ENCODE data around the gene DSCAML1.

The DSCAML1 gene

GRCh38 chr11:117468888-117469287 is 328.1 kb downstream of the DSCAML1 start:
- WGBS, 2 experiments (ENCODE audit: insufficient coverage in 2 of 2), result 80 to 90% methylated on average over 3 to 4 of the region's 4 CpGs

GRCh38 chr11:117467770-117468169 is 329.2 kb downstream of the DSCAML1 start:
- Histone ChIP-seq H3K4me1 (ENCODE audit: control insufficient read depth, insufficient read depth, low read length, poor library complexity, severe bottlenecking) (no peaks in the 10 kb centered on the region), H3K4me3 (ENCODE audit: extremely low read depth, insufficient read depth, low read length, poor library complexity, severe bottlenecking) (no peak overlapping the region), H3K27ac (ENCODE audit: low read depth, low read length, severe bottlenecking) (no peak overlapping the region), H3K9me3 (ENCODE audit: control insufficient read depth, low read length) (no peaks in the 10 kb centered on the region), H3K36me3 (ENCODE audit: control insufficient read depth, insufficient read depth, low read length) (no peaks in the 10 kb centered on the region)
- WGBS, 2 experiments (ENCODE audit: insufficient coverage in 2 of 2), result 83 to 95% methylated on average over 4 to 5 of the region's 5 CpGs

More at GRCh38 chr11:117468888-117469287, 328.1 kb downstream of the DSCAML1 start:
- H3K36me3 ChIP-seq (ENCODE audit: control insufficient read depth, insufficient read depth, low read length), result no peaks in the 10 kb centered on the region
- H3K4me3 ChIP-seq (ENCODE audit: extremely low read depth, insufficient read depth, low read length, poor library complexity, severe bottlenecking), result no peak overlapping the region
- H3K4me1 ChIP-seq (ENCODE audit: control insufficient read depth, insufficient read depth, low read length, poor library complexity, severe bottlenecking), result no peaks in the 10 kb centered on the region
- no peaks in the 10 kb centered on the region for H3K9me3 ChIP-seq (ENCODE audit: control insufficient read depth, low read length)
- no peak overlapping the region for H3K27ac ChIP-seq (ENCODE audit: low read depth, low read length, severe bottlenecking)

GRCh38 chr11:117466966-117467365 is 330.1 kb downstream of the DSCAML1 start:
- H3K4me1 ChIP-seq (ENCODE audit: control insufficient read depth, insufficient read depth, low read length, poor library complexity, severe bottlenecking), result no peaks in the 10 kb centered on the region
- no peaks in the 10 kb centered on the region for H3K36me3 ChIP-seq (ENCODE audit: control insufficient read depth, insufficient read depth, low read length)
- H3K4me3 ChIP-seq (ENCODE audit: extremely low read depth, insufficient read depth, low read length, poor library complexity, severe bottlenecking), result no peak overlapping the region
- no peak overlapping the region for H3K27ac ChIP-seq (ENCODE audit: low read depth, low read length, severe bottlenecking)
- 93 to 95% methylated on average over 11 to 12 of the region's 14 CpGs for WGBS, 2 experiments (ENCODE audit: insufficient coverage in 2 of 2)
- H3K9me3 ChIP-seq (ENCODE audit: control insufficient read depth, low read length), result no peaks in the 10 kb centered on the region

- Histone ChIP-seq H3K4me1 (ENCODE audit: control insufficient read depth, insufficient read depth, low read length, poor library complexity, severe bottlenecking) (no peaks in the 10 kb centered on the region), H3K9me3 (ENCODE audit: control insufficient read depth, low read length) (no peaks in the 10 kb centered on the region), H3K4me3 (ENCODE audit: extremely low read depth, insufficient read depth, low read length, poor library complexity, severe bottlenecking) (no peak overlapping the region), H3K27ac (ENCODE audit: low read depth, low read length, severe bottlenecking) (no peak overlapping the region), H3K36me3 (ENCODE audit: control insufficient read depth, insufficient read depth, low read length) (no peaks in the 10 kb centered on the region)
- 89 to 90% methylated on average over 12 to 13 of the region's 14 CpGs for WGBS, 2 experiments (ENCODE audit: insufficient coverage in 2 of 2)
These were observed 331.6 kb downstream of the DSCAML1 start for GRCh38 chr11:117465236-117465997.

- Histone ChIP-seq H3K4me1 (ENCODE audit: control insufficient read depth, insufficient read depth, low read length, poor library complexity, severe bottlenecking) (no peaks in the 10 kb centered on the region), H3K36me3 (ENCODE audit: control insufficient read depth, insufficient read depth, low read length) (no peaks in the 10 kb centered on the region), H3K4me3 (ENCODE audit: extremely low read depth, insufficient read depth, low read length, poor library complexity, severe bottlenecking) (no peak overlapping the region), H3K27ac (ENCODE audit: low read depth, low read length, severe bottlenecking) (no peak overlapping the region), H3K9me3 (ENCODE audit: control insufficient read depth, low read length) (no peaks in the 10 kb centered on the region)
- 87 to 97% methylated on average over 7 to 10 of the region's 13 CpGs for WGBS, 2 experiments (ENCODE audit: insufficient coverage in 2 of 2)
These were observed 332.2 kb downstream of the DSCAML1 start for GRCh38 chr11:117464778-117465177.

- Histone ChIP-seq H3K4me3 (ENCODE audit: extremely low read depth, insufficient read depth, low read length, poor library complexity, severe bottlenecking) (no peak overlapping the region), H3K36me3 (ENCODE audit: control insufficient read depth, insufficient read depth, low read length) (no peaks in the 10 kb centered on the region), H3K4me1 (ENCODE audit: control insufficient read depth, insufficient read depth, low read length, poor library complexity, severe bottlenecking) (no peaks in the 10 kb centered on the region), H3K9me3 (ENCODE audit: control insufficient read depth, low read length) (no peaks in the 10 kb centered on the region), H3K27ac (ENCODE audit: low read depth, low read length, severe bottlenecking) (no peak overlapping the region)
- WGBS, 2 experiments (ENCODE audit: insufficient coverage in 2 of 2), result 86 to 98% methylated on average over 5 to 8 of the region's 8 CpGs
These were observed 334.2 kb downstream of the DSCAML1 start for GRCh38 chr11:117462864-117463247.

- Histone ChIP-seq H3K4me3 (ENCODE audit: extremely low read depth, insufficient read depth, low read length, poor library complexity, severe bottlenecking) (no peak overlapping the region), H3K27ac (ENCODE audit: low read depth, low read length, severe bottlenecking) (no peak overlapping the region), H3K4me1 (ENCODE audit: control insufficient read depth, insufficient read depth, low read length, poor library complexity, severe bottlenecking) (no peaks in the 10 kb centered on the region), H3K36me3 (ENCODE audit: control insufficient read depth, insufficient read depth, low read length) (no peaks in the 10 kb centered on the region), H3K9me3 (ENCODE audit: control insufficient read depth, low read length) (no peaks in the 10 kb centered on the region)
- WGBS, 2 experiments (ENCODE audit: insufficient coverage in 2 of 2), result 88 to 89% methylated on average over 11 to 13 of the region's 18 CpGs
These were observed 334.7 kb downstream of the DSCAML1 start for GRCh38 chr11:117462183-117462863.

- Histone ChIP-seq H3K27ac (ENCODE audit: low read depth, low read length, severe bottlenecking) (no peak overlapping the region), H3K4me1 (ENCODE audit: control insufficient read depth, insufficient read depth, low read length, poor library complexity, severe bottlenecking) (no peaks in the 10 kb centered on the region), H3K9me3 (ENCODE audit: control insufficient read depth, low read length) (no peaks in the 10 kb centered on the region), H3K36me3 (ENCODE audit: control insufficient read depth, insufficient read depth, low read length) (no peaks in the 10 kb centered on the region), H3K4me3 (ENCODE audit: extremely low read depth, insufficient read depth, low read length, poor library complexity, severe bottlenecking) (no peak overlapping the region)
- 92 to 94% methylated on average over 12 to 13 of the region's 16 CpGs for WGBS, 2 experiments (ENCODE audit: insufficient coverage in 2 of 2)
These were observed 335.4 kb downstream of the DSCAML1 start for GRCh38 chr11:117461396-117462182.

GRCh38 chr11:117459979-117460300 is 337.1 kb downstream of the DSCAML1 start:
- H3K4me1 ChIP-seq (ENCODE audit: control insufficient read depth, insufficient read depth, low read length, poor library complexity, severe bottlenecking), result no peaks in the 10 kb centered on the region
- H3K9me3 ChIP-seq (ENCODE audit: control insufficient read depth, low read length), result no peaks in the 10 kb centered on the region
- WGBS, 2 experiments (ENCODE audit: insufficient coverage in 2 of 2), result 93 to 100% methylated on average over 1 to 4 of the region's 5 CpGs
- no peak overlapping the region for H3K27ac ChIP-seq (ENCODE audit: low read depth, low read length, severe bottlenecking)
- no peaks in the 10 kb centered on the region for H3K36me3 ChIP-seq (ENCODE audit: control insufficient read depth, insufficient read depth, low read length)
- H3K4me3 ChIP-seq (ENCODE audit: extremely low read depth, insufficient read depth, low read length, poor library complexity, severe bottlenecking), result no peak overlapping the region

- 83 to 87% methylated on average over 10 to 12 of the region's 16 CpGs for WGBS, 2 experiments (ENCODE audit: insufficient coverage in 2 of 2)
- Histone ChIP-seq H3K36me3 (ENCODE audit: control insufficient read depth, insufficient read depth, low read length) (no peaks in the 10 kb centered on the region), H3K4me3 (ENCODE audit: extremely low read depth, insufficient read depth, low read length, poor library complexity, severe bottlenecking) (no peak overlapping the region), H3K9me3 (ENCODE audit: control insufficient read depth, low read length) (peaks cover 3% of the 10 kb centered on the region), H3K27ac (ENCODE audit: low read depth, low read length, severe bottlenecking) (no peak overlapping the region), H3K4me1 (ENCODE audit: control insufficient read depth, insufficient read depth, low read length, poor library complexity, severe bottlenecking) (no peaks in the 10 kb centered on the region)
These were observed 337.7 kb downstream of the DSCAML1 start for GRCh38 chr11:117459123-117459978.
